Upper lobe of left lung (tissue), 6 donors: Measurements from ENCODE around the gene EPPIN. TPM values are rescaled to one million over a fixed set of nuclear protein-coding genes. Genes with fewer than 3 reads are reported as not detected.
A peak's percentile ranks its signal among the peaks of the same experiment; 100 is the strongest.
"Not testable (repeated sequence)": the region's sequence is repeated elsewhere in the genome, so short reads cannot be mapped to it uniquely, and the experiment has no call there.

Experiments used
- ATAC-seq, 2 donors: fragments of 200-7000 bp; cut with Tn5 transposase; one replicate each; pipeline ENCODE4 v1.9.1; 2022; ENCODE audit warnings: mild to moderate bottlenecking in 2 of 2, moderate library complexity in 2 of 2; ENCODE audit not compliant: low FRiP score in 2 of 2
- DNase-seq, 2 donors: peaks; one replicate each; pipeline ENCODE4 v3.0.0-alpha.2; 2019 to 2020
- H3K27ac ChIP-seq, 4 donors: fragments of 200-600 bp; sonication (generic); one replicate each; pipeline ENCODE4 v1.5.1; 2016 to 2019
- H3K27me3 ChIP-seq, 4 donors: fragments of 200-600 bp; sonication (generic); one replicate each; pipeline ENCODE4 v1.5.1; 2017 to 2019
- H3K36me3 ChIP-seq, 4 donors: fragments of 200-600 bp; sonication (generic); one replicate each; pipeline ENCODE4 v1.5.1; 2016 to 2019
- H3K4me1 ChIP-seq, 4 donors: fragments of 200-600 bp; sonication (generic); one replicate each; pipeline ENCODE4 v1.5.1; 2018 to 2019
- H3K4me3 ChIP-seq, 4 donors: fragments of 200-600 bp; sonication (generic); one replicate each; pipeline ENCODE4 v1.5.1; 2017 to 2019; ENCODE audit warnings: mild to moderate bottlenecking in 2 of 4, moderate library complexity in 1 of 4
- H3K9me3 ChIP-seq, 4 donors: fragments of 200-600 bp; sonication (generic); one replicate each; pipeline ENCODE4 v1.5.1; 2018 to 2019
- EP300 ChIP-seq, 4 donors: sonication (generic); formaldehyde crosslinking; IDR thresholded peaks; one replicate each; pipeline ENCODE4 v1.5.1; 2017; ENCODE audit warnings: antibody characterized with exemption in 4 of 4, control low read depth in 2 of 4
- POLR2A ChIP-seq, 4 donors: fragments of 450-650 bp; IDR thresholded peaks; one replicate each; pipeline ENCODE4 v1.5.1; 2016 to 2017; ENCODE audit warnings: antibody characterized with exemption in 4 of 4, mild to moderate bottlenecking in 2 of 4
- POLR2AphosphoS5 ChIP-seq, 2 donors: sonication (generic); formaldehyde crosslinking; IDR thresholded peaks; one replicate each; pipeline ENCODE4 v1.5.1; 2017; ENCODE audit warnings: antibody characterized with exemption in 2 of 2
- WGBS, 2 donors: methylation state at CpG; one replicate each; pipeline ENCODE4 v1.1.5; 2017 to 2018; 5-methylcytosine and 5-hydroxymethylcytosine counted together
- total RNA-seq, 6 donors: library from RNA; depleted of rRNA in 4 of 6; stranded (reverse); fragments of >200 nt in 4 of 6; gene quantifications; one replicate each; pipeline versions ENCODE4 v1.1.0 to v1.2.1, GENCODE V29; 2016 to 2021
- TF ChIP-seq, protein P1 (sequence below), 6 experiments: fragments of 450-650 bp in 4 of 6; fragments of 200-600 bp in 2 of 6; sonication (generic) in 2 of 6; IDR thresholded peaks; one replicate each; pipeline ENCODE4 v1.5.1; 2016 to 2019; ENCODE audit warnings: antibody characterized with exemption in 6 of 6
- donor health status: DM: no; HTN: no; CAD: no; lungs with moderate emphysema.
- donor health status: DM: no; HTN: yes; CAD: no; lungs with severe emphysema.

EPPIN gene
- total RNA-seq, 6 donors from 2014 or later, result 0.15 to 3.7 (median 0.47) TPM; not detected in 3

DNA sequence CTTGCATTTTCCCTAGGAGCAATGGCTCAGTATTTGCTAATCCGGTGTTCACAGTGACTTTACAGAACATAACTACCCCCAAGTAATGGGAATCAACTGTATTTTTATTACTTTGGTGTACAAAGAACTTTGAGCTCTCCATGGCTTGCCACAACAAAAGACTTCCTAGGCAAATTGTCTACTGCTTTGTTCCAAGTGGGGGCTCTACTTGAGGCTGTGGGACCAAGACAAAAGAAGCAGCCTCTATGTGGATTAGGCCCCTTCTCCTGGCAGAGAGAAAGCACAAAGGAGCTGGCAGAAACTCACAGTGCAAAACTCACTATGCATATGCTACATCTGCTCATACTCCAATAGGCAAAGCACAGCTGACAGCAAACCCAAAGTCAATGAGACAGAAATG, 31.0 kb upstream of the EPPIN start:
- H3K36me3 ChIP-seq, result no peaks in the 10 kb centered on the region
- no peak overlapping the region for H3K27ac ChIP-seq
- DNase-seq (no peak), ATAC-seq (no peak)
- no peak overlapping the region for H3K4me3 ChIP-seq
- H3K4me1 ChIP-seq, result peaks cover 0 to 4% (median 0%) of the 10 kb centered on the region in 4 donors
- H3K9me3 ChIP-seq, result no peaks in the 10 kb centered on the region
- H3K27me3 ChIP-seq, result no peaks in the 10 kb centered on the region
- WGBS, 2 donors, result 90 to 97% methylated on average over 1 of the region's 1 CpG
- TF ChIP-seq POLR2A (IDR thresholded peaks at IDR 0.05) (no peak), EP300 (IDR thresholded peaks at IDR 0.05) (no peak), POLR2AphosphoS5 (IDR thresholded peaks at IDR 0.05) (no peak)
- TF ChIP-seq, protein P1, sequence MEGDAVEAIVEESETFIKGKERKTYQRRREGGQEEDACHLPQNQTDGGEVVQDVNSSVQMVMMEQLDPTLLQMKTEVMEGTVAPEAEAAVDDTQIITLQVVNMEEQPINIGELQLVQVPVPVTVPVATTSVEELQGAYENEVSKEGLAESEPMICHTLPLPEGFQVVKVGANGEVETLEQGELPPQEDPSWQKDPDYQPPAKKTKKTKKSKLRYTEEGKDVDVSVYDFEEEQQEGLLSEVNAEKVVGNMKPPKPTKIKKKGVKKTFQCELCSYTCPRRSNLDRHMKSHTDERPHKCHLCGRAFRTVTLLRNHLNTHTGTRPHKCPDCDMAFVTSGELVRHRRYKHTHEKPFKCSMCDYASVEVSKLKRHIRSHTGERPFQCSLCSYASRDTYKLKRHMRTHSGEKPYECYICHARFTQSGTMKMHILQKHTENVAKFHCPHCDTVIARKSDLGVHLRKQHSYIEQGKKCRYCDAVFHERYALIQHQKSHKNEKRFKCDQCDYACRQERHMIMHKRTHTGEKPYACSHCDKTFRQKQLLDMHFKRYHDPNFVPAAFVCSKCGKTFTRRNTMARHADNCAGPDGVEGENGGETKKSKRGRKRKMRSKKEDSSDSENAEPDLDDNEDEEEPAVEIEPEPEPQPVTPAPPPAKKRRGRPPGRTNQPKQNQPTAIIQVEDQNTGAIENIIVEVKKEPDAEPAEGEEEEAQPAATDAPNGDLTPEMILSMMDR (IDR thresholded peaks at IDR 0.05), result no peak

DNA sequence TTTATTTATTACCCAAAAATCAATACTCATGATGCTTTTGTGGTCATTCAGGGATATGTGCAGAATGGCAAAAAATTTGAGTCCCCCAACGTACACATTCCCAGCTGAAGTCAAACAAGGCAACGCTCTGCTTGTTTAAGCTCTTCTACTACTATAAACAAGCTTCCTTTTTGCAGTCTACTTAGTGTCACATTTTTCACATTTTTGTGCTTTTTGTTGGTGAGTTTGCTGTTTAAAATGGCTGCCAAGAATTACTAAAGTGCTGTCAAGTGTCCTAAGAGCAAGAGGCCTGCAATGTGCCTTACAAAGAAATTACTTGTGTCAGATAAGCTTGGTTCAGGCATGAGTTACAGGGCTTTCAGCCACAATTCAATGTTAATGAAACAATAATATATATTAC, 29.8 kb upstream of the EPPIN start:
- 31 to 36% methylated on average over 2 of the region's 2 CpGs for WGBS, 2 donors
- Histone ChIP-seq H3K36me3 (no peaks in the 10 kb centered on the region), H3K9me3 (no peaks in the 10 kb centered on the region), H3K4me1 (peaks cover 0 to 4% (median 0%) of the 10 kb centered on the region in 4 donors), H3K4me3 (no peak overlapping the region), H3K27ac (peak overlapping the region in 3 of 4 donors; percentile 38 to 67 (median 38)), H3K27me3 (no peaks in the 10 kb centered on the region)
- DNase-seq (no peak), ATAC-seq (peak in 1 of 2 donors; percentile 71)
- TF ChIP-seq EP300 (IDR thresholded peaks at IDR 0.05) (no peak), POLR2A (IDR thresholded peaks at IDR 0.05) (no peak), POLR2AphosphoS5 (IDR thresholded peaks at IDR 0.05) (no peak)
- TF ChIP-seq, protein P1 (IDR thresholded peaks at IDR 0.05), result no peak

DNA sequence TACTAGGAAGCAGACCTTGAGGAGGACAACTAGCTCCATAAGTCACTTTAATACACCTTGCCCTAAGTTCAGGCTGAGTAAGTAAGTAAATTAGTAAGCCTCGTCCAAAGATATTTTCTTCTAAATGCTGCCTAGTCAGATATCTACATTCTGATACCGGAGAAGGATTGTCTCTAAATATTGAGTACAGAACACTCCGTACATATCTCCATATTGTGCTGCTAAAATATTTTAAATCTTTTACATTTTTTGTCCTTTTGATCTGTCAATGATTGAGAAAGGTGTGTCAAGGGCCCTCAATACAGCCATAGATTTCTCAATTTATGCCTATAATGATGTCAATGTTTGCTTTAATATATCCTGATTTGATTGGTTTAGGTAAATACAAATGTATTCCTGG, 28.7 kb upstream of the EPPIN start:
- peaks cover 0 to 4% (median 0%) of the 10 kb centered on the region in 4 donors for H3K4me1 ChIP-seq
- 66 to 72% methylated on average over 3 of the region's 3 CpGs for WGBS, 2 donors
- no peaks in the 10 kb centered on the region for H3K27me3 ChIP-seq
- ATAC-seq (peak in 1 of 2 donors; percentile 74), DNase-seq (no peak)
- TF ChIP-seq, protein P1 (IDR thresholded peaks at IDR 0.05), result no peak
- TF ChIP-seq EP300 (IDR thresholded peaks at IDR 0.05), result peak in 1 of 4 donors; percentile 18
- TF ChIP-seq POLR2AphosphoS5 (IDR thresholded peaks at IDR 0.05), result no peak
- no peak for TF ChIP-seq POLR2A (IDR thresholded peaks at IDR 0.05)
- no peaks in the 10 kb centered on the region for H3K9me3 ChIP-seq
- H3K27ac ChIP-seq, result peak overlapping the region in 1 of 4 donors; percentile 60
- no peak overlapping the region for H3K4me3 ChIP-seq
- no peaks in the 10 kb centered on the region for H3K36me3 ChIP-seq

DNA sequence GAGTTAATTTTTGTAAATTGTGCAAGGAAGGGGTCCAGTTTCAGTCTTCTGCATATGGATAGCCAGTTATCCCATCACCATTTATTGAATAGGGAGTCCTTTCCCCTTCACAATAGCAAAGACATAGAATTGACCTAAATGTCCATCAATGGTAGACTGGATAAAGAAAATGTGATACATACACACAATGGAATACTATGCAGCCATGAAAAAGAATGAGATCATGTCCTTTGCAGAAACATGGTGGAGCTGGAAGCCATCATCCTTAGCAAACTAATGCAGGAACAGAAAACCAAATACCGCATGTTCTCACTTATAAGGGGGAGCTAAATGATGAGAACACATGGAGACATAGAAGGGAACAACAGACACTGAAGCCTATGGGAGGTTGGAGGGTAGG, 22.4 kb upstream of the EPPIN start:
- H3K36me3 ChIP-seq, H3K27ac ChIP-seq, H3K4me3 ChIP-seq, H3K4me1 ChIP-seq, H3K9me3 ChIP-seq, ATAC-seq, DNase-seq, H3K27me3 ChIP-seq: not testable (repeated sequence)
- 88 to 100% methylated on average over 1 of the region's 1 CpG for WGBS, 2 donors

GRCh38 chr20:45564760-45565276, 17.6 kb upstream of the EPPIN start:
- Histone ChIP-seq H3K27me3 (no peaks in the 10 kb centered on the region), H3K4me1 (no peaks in the 10 kb centered on the region), H3K36me3 (no peaks in the 10 kb centered on the region), H3K9me3 (no peaks in the 10 kb centered on the region), H3K4me3 (no peak overlapping the region), H3K27ac (no peak overlapping the region)
- TF ChIP-seq, protein P1 (IDR thresholded peaks at IDR 0.05), result no peak
- TF ChIP-seq POLR2AphosphoS5 (IDR thresholded peaks at IDR 0.05), result no peak
- ATAC-seq (no peak), DNase-seq (no peak)
- 88 to 90% methylated on average over 2 of the region's 2 CpGs for WGBS, 2 donors
